Motor neuron (in vitro differentiated cells): ENCODE data around the gene SNCG. TPM values are rescaled to one million over a fixed set of nuclear protein-coding genes. Genes with fewer than 3 reads are reported as not detected.
"Not testable (repeated sequence)": the region's sequence is repeated elsewhere in the genome, so short reads cannot be mapped to it uniquely, and the experiment has no call there.

Experiments
- ATAC-seq, 8 experiments: fragments of 200-7000 bp; cut with Tn5 transposase; replicated peaks in 6 of 8; 2 replicates each; pipeline ENCODE4 v1.8.0; 2021; ENCODE audit warnings: mild to moderate bottlenecking in 8 of 8, moderate library complexity in 8 of 8
- H3K27ac ChIP-seq, 2 donors: fragments of 250-450 bp; sonication (Bioruptor Pico); 2 replicates each; pipeline ENCODE4 v1.9.0; 2021; ENCODE audit warnings: antibody characterized with exemption in 2 of 2, mild to moderate bottlenecking in 2 of 2, moderate library complexity in 1 of 2
- H3K4me1 ChIP-seq, 2 donors: fragments of 250-450 bp; sonication (Bioruptor Pico); replicated peaks in 1 of 2; 2 replicates each; pipeline ENCODE4 v1.6.1; 2021; ENCODE audit warnings: antibody characterized with exemption in 2 of 2, mild to moderate bottlenecking in 2 of 2, moderate library complexity in 1 of 2
- H3K4me3 ChIP-seq, 5 donors: fragments of 250-450 bp; sonication (Bioruptor Pico); 2 replicates each; pipeline ENCODE4 v1.9.0; 2021; ENCODE audit warnings: antibody characterized with exemption in 5 of 5, mild to moderate bottlenecking in 5 of 5, moderate library complexity in 4 of 5
- WGBS, 10 experiments: fragments of 450-650 bp; shearing (Covaris generic); methylation state at CpG; one replicate each; pipeline ENCODE4 v1.0.0; 2022; 5-methylcytosine and 5-hydroxymethylcytosine counted together
- in situ Hi-C, 9 experiments: fragments of 400-800 bp; cut with MboI; loops; one replicate each; pipeline ENCODE4 v1.15.0; 2021; ENCODE audit warnings: low sequenced_read_pairs in 9 of 9, low pct_unique_long_range_greater_than_20kb in 2 of 9; ENCODE audit not compliant: unreplicated experiment in 9 of 9
- total RNA-seq, 8 experiments: library from RNA; unstranded; fragments of 300-600 nt; gene quantifications; 2 replicates each; pipeline versions ENCODE4 v1.2.3 to v1.2.4, GENCODE V29; 2022

Gene SNCG
- total RNA-seq, 8 experiments from 2014 or later, result 86.6 to 946 (median 637) TPM

DNA sequence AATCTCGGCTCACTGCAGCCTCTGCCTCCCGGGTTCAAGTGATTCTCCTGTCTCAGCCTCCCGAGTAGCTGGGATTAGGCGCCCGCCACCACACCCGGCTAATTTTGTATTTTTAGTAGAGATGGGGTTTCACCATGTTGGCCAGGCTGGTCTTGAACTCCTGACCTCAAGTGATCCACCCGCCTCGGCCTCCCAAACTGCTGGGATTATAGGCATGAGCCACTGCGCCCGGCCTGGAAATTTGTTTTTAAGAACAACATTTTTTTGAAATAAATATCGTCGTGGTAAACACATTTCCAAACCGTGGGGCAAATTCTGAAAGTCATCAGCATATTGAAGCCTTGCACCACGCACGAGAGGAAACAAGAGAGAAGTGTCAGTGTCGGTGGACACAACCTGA lies 18.3 kb upstream of the SNCG start:
- 88 to 100% (median 94%) methylated on average over 2 to 9 of the region's 16 CpGs; no CpG with 5 or more reads in 4 of the 10 experiments for WGBS, 10 experiments
- not testable (repeated sequence) for H3K4me1 ChIP-seq, H3K4me3 ChIP-seq, H3K27ac ChIP-seq, ATAC-seq
- in situ Hi-C loops, result loop anchor here in 2 of 9 experiments (25.0 kb wide), 1 partner anchor 122 kb away; no protein-coding TSS in a partner anchor

DNA sequence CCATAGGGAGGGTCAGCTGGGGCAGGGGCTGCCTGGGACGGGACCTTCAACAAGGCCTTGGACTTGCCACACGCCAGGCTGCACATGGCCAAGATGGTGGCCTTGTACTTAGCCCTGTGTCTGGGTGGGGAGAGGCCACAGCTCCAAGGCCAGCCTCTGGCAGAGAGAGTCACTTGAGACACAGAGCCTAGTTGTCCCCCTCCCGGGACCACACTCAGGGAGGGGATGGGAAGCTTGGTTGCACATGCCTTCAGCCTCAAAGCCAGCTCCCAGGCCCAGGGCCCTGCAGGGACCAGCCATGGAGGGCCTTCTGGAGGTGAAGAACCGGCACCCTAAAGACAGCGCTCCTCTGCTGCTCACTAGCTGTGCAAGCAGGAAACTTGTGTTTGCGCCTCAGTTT lies 17.7 kb upstream of the SNCG start:
- no peak overlapping the region for H3K27ac ChIP-seq
- H3K4me3 ChIP-seq, result no peak overlapping the region
- peaks cover 4 to 11% of the 10 kb centered on the region in 2 donors for H3K4me1 ChIP-seq
- 80 to 100% (median 92%) methylated on average over 1 to 3 of the region's 6 CpGs; no CpG with 5 or more reads in 5 of the 10 experiments for WGBS, 10 experiments
- in situ Hi-C loops, result loop anchor here in 2 of 9 experiments (25.0 kb wide), 1 partner anchor 122 kb away; no protein-coding TSS in a partner anchor
- no peak for ATAC-seq

DNA sequence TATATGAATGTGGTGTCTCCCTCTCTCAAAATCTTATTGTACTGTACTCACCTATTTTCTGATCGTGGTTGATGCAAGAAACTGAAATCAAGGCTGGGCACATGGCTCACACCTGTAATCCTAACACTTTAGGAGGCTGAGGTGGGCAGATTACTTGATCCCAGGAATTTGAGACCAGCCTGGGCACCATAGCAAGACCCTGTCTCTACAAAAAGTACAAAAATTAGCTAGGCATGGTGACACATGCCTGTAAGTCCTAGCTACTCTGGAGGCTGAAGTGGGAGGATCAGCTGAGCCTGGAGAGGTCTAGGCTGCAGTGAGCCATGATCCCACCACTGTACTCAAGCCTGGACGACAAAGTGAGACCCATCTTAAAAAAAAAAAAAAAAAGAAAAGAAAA lies 17.0 kb upstream of the SNCG start:
- 40 to 100% (median 79%) methylated on average over 1 to 2 of the region's 2 CpGs for WGBS, 10 experiments
- in situ Hi-C loops, result loop anchor here in 2 of 9 experiments (25.0 kb wide), 1 partner anchor 121 kb away; no protein-coding TSS in a partner anchor
- H3K4me3 ChIP-seq, result no peak overlapping the region
- H3K4me1 ChIP-seq, result peaks cover 6 to 16% of the 10 kb centered on the region in 2 donors
- ATAC-seq, result no peak
- H3K27ac ChIP-seq, result no peak overlapping the region

DNA sequence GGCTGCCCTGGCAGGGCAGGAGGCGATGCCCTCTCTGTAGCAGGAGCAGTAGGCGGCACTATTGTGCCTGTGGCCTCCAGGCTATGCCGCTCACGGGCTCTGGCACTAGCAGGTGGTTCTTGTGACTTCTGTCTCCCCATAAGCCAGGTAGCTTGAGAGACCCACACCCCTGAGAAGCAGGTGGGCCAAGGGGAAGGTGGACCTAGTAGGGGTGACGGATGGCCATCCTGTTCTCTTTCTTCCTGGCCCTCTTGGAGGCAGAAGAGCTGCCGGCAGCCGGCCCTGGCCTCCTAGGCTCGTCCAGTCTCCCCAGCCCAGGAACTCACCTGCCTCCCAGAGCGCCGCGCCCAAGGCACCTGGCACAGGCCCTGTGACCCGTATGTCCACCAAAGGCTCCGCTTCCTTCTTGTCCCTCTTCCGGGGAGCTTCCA lies 16.4 kb upstream of the SNCG start:
- Histone ChIP-seq H3K4me3 (no peak overlapping the region), H3K4me1 (peaks cover 10 to 22% of the 10 kb centered on the region in 2 donors), H3K27ac (no peak overlapping the region)
- no peak for ATAC-seq
- in situ Hi-C loops, result loop anchor here in 2 of 9 experiments (25.0 kb wide), 1 partner anchor 120 kb away; no protein-coding TSS in a partner anchor
- 89 to 100% (median 100%) methylated on average over 2 to 9 of the region's 14 CpGs; no CpG with 5 or more reads in 3 of the 10 experiments for WGBS, 10 experiments

DNA sequence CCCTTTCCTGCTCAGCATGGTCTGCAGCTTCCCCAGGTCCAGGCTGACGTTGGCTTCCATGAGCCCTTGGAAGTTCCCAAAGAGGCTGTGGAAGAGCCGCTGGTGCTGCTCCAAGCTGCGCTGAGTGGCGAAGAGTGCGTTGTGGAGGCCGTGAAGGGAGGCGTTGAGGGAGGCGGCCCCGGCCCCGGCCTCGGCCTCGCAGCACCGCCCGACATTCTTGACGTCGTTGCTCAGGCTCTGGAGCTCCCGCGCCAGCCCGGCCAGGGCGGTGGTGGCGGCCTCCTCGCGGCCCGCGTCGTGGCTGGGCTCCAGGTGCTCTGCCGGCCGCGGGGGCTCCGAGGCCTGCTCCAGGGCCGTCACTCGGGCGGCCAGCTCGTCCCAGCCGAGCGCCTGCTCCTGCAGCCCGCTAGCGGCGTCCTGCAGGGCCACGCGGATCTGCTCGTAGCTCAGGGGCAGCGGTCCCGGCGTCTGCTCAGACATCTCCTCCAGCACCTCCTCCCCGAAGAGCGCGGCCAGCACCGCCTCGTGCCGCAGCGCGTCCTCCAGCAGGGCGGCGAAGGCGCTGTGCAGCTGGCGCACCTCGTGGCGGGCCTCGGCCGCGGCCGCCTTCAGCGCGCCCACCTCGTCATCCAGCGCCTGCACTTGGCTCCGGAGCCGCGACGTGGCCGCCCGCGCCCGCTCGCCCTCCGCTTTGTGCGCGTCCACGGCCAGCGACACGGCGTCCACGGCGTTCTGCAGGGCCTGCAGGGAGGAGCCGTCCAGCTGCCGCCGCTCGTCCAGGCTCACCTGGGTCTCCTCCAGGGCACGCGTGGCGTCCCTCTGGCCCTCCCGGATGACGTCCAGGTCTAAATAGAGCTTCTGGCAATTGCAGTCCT lies 15.7 kb upstream of the SNCG start:
- peaks cover 16 to 28% of the 10 kb centered on the region in 2 donors for H3K4me1 ChIP-seq
- peak in 1 of 8 experiments; percentile 2 for ATAC-seq
- in situ Hi-C loops, result loop anchor here in 2 of 9 experiments (25.0 kb wide), 1 partner anchor 120 kb away; no protein-coding TSS in a partner anchor

DNA sequence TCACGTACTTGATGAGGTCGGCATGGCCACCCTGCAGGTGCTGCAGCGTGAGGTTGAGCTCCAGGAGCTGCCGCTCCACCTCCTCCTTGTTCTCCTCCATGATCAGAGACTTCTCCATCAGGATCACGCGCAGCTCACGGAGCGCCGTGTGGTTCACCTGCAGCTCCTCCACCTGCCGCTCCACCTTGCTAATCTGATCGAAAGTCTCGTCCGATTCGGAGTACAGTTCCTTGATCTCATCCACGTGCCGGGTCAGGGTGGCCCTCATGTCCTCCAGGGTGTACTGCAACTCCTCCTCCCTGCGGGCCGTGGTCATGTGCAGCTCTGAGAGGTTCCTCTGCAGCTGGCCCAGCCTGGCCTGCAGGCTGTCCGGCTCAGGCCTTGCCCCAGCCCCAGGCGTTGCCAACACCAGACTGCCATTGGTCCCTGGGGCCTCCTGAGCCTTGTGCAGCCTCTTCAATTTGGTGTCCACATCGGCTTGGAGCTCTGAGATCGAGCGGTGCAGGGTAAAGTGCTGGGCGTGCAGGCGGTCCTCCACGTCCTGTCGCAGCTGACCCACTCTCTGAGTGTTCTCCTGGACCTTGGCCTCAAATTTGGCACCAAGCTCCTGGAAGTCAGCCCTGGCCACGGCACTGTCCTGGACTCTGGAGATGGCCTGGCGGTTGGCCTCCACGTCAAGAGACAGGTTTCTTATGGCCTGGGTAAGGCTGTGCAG lies 14.9 kb upstream of the SNCG start:
- peaks cover 16 to 29% of the 10 kb centered on the region in 2 donors for H3K4me1 ChIP-seq
- no peak overlapping the region for H3K27ac ChIP-seq
- 91 to 97% (median 96%) methylated on average over 5 to 16 of the region's 30 CpGs; no CpG with 5 or more reads in 6 of the 10 experiments for WGBS, 10 experiments
- in situ Hi-C loops, result loop anchor here in 2 of 9 experiments (25.0 kb wide), 1 partner anchor 119 kb away; no protein-coding TSS in a partner anchor
- ATAC-seq, result no peak
- H3K4me3 ChIP-seq, result no peak overlapping the region

More for the DNA sequence above, 15.7 kb upstream of the SNCG start:
- WGBS, 10 experiments, result 80 to 98% (median 96%) methylated on average over 1 to 14 of the region's 94 CpGs; no CpG with 5 or more reads in 5 of the 10 experiments
- no peak overlapping the region for H3K4me3 ChIP-seq
- H3K27ac ChIP-seq, result no peak overlapping the region

DNA sequence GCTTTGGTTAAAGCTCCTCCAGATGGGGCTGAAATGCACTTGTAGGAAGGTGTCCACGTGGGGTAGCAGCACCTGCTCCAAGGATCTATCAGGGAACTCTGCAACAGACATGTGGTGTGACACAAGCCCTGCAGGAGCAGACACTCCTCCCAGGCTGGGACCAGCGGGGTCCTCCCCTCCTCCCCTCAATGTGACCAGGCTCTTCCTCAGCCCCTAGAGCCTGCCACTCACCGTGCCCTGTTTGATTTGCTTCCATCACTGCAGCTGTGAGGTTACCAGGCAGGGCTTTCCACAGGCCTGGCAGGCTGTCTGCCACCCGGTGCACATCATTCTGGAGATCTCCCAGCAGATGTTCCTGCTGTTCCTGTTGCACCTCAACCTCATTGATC lies 14.4 kb upstream of the SNCG start:
- in situ Hi-C loops, result loop anchor here in 2 of 9 experiments (25.0 kb wide), 1 partner anchor 118 kb away; no protein-coding TSS in a partner anchor
- Histone ChIP-seq H3K4me3 (no peak overlapping the region), H3K27ac (no peak overlapping the region), H3K4me1 (peaks cover 16 to 29% of the 10 kb centered on the region in 2 donors)
- peak in 1 of 8 experiments; percentile 2 for ATAC-seq
- WGBS, 10 experiments, result 45 to 100% (median 80%) methylated on average over 1 to 2 of the region's 4 CpGs; no CpG with 5 or more reads in 7 of the 10 experiments

DNA sequence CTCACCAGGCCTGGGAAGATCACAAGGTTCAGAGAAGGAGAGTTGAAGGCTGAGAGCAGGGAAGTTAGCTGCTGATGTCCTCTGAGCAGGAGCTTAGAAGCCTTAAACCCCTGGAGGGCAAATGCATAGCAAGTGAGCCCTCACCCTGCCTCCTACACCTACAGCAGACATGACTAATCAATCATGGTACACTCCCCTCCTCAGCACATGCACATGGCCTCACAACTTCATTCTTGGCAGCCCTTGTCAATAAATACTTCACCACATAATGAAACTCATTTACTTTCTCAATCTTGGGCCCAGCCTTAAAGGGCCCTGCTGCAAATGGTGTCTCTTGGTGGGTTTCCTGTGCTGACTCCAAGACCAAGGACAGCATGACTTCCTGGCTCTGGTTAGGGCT lies 13.9 kb upstream of the SNCG start:
- H3K4me3 ChIP-seq, result no peak overlapping the region
- ATAC-seq, result peak in 3 of 8 experiments; percentile 76 to 83 (median 77)
- in situ Hi-C loops, result loop anchor here in 2 of 9 experiments (25.0 kb wide), 1 partner anchor 118 kb away; no protein-coding TSS in a partner anchor
- no peak overlapping the region for H3K27ac ChIP-seq
- peaks cover 16 to 29% of the 10 kb centered on the region in 2 donors for H3K4me1 ChIP-seq

DNA sequence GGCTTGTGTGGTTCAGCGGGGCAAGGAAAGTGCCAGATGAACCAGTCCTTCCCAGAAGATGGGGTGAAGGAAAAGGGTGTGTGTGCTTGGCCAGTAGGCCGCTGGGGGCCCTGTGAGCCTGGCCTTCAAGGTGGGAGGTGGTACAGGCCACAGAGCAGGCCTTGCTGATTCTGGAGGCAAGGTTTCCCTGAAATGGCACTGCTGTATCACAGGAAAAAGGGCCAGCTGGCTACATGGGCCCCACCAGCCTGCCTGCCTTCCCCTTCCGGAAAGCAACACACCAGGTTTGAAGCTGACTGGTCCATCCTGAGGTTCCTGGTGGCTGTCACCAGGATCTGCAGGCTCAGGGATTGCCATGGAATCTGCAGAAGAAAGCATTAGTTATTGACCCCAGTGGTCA lies 13.5 kb upstream of the SNCG start:
- Histone ChIP-seq H3K4me1 (peaks cover 16 to 25% of the 10 kb centered on the region in 2 donors), H3K4me3 (no peak overlapping the region), H3K27ac (no peak overlapping the region)
- WGBS, 10 experiments, result 80 to 100% (median 100%) methylated on average over 1 to 2 of the region's 3 CpGs; no CpG with 5 or more reads in 6 of the 10 experiments
- ATAC-seq, result no peak
- in situ Hi-C loops, result loop anchor here in 2 of 9 experiments (25.0 kb wide), 1 partner anchor 117 kb away; no protein-coding TSS in a partner anchor

DNA sequence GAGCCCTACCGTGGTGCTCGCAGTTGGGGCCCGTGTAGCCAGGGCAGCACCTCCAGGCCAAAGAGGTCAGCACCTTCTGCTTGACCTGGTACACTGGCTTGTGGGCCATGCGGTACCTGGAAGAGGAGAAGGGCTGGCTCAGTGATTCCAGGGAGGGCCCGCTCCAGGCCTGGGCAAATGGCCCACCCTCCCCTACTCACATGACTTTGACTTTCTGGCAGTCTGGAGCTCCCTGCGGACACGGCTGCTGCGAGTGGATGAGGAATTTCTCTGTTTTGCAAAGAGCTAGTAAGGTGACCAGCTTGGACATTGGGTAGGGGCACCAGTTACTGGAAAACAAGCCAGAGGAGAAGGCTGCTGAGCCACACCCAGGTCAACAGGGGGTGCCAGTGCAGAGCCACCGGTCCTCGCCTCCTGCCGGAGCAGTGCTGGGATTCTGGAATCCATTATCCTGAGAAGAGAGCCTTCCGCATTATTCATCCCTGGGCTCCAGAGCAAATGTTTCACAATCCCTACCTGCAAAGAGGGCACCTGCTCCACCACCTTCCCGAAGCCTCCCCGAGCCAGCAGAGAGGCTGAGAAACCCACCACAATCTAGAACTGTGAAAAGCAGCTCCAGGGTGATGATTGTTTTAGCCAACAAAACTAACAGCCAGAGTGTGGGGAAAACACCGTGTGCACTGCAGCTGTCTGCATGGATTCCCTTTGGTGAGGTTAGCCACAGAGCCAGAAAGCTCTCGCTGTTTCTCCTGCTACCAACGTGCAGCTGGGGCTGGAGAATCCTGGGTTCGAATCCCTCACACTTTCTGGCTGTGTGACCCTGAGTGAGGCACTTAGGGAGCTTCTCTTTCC lies 12.8 kb upstream of the SNCG start:
- Histone ChIP-seq H3K27ac (peak overlapping the region in 1 of 2 donors; percentile 30), H3K4me1 (peaks cover 16 to 24% of the 10 kb centered on the region in 2 donors), H3K4me3 (no peak overlapping the region)
- WGBS, 10 experiments, result 0 to 69% (median 56%) methylated on average over 1 to 4 of the region's 18 CpGs; no CpG with 5 or more reads in 3 of the 10 experiments
- in situ Hi-C loops, result loop anchor here in 2 of 9 experiments (25.0 kb wide), 1 partner anchor 117 kb away; no protein-coding TSS in a partner anchor
- peak; percentile 4 to 80 (median 72) for ATAC-seq

DNA sequence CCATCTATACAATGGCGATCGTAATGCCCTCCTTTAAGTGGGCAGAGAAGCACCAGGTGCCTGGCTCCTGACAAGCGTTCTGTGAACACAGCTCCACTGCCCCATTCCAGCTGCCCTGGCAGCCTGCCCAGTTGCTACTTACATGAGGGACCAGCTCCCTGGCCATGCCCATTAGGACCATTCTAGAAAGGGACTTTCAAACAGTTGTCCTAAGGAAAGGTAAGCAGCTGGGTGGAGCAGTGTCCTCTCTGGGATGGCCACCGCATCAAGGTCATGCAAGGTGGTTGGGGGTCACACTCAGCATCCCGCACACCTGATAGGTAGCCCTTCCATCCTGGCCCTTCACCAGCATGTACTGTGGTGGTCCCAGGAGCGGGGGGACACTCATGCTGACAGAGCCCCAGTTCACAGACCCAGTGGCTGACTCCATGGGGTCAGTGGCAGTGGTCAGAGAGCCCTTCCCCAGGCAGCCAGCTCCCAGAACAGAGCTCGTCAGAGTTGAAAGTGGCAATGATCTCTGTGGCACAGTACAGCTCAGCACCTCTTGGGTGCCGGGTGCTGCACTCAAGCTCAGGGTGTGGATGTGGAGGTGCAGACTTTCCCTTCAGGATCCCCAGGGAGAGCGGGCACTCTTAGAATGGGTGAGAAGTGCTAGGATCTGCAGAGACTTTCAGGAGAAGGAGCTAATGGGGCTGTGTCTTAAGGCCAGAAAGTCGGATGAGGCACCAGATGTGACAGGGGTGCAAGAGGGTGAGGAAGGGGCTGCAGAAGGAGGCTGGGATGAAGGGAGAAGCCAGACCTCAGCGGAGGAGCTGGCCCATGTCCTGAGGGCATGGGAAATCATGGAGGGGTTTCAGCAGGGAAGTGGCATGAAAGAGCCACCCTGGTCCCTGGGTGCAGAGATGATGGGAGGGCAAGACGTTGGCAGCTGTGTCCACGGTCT lies 11.9 kb upstream of the SNCG start:
- 76 to 93% (median 89%) methylated on average over 2 to 5 of the region's 13 CpGs; no CpG with 5 or more reads in 4 of the 10 experiments for WGBS, 10 experiments
- H3K27ac ChIP-seq, result no peak overlapping the region
- in situ Hi-C loops, result loop anchor here in 2 of 9 experiments (25.0 kb wide), 1 partner anchor 116 kb away; no protein-coding TSS in a partner anchor
- H3K4me3 ChIP-seq, result no peak overlapping the region
- peak in 4 of 8 experiments; percentile 6 to 49 (median 24) for ATAC-seq
- peaks cover 16 to 24% of the 10 kb centered on the region in 2 donors for H3K4me1 ChIP-seq
